ENCODE results near the gene HEATR9. TPM values are rescaled to one million over a fixed set of nuclear protein-coding genes. Genes with fewer than 3 reads are reported as not detected.

Gene HEATR9
- polyA plus RNA-seq, 4 donors = 0.01 TPM; not detected in 3

GRCh38 chr17:35842239-35842638, 26.5 kb downstream of the HEATR9 start:
- no peak for FAIRE-seq
- no peaks in the 10 kb centered on the region for H3K27me3 ChIP-seq (ENCODE audit: control insufficient read depth in 3 of 3, insufficient read depth in 3 of 3, low read length in 3 of 3)
- H3K27ac ChIP-seq (ENCODE audit: low read depth in 1 of 3, low read length in 2 of 3) = no peak overlapping the region
- WGBS, 3 donors = 98 to 99% (median 98%) methylated on average over 5 of the region's 5 CpGs
- H3K9me3 ChIP-seq (ENCODE audit: control insufficient read depth in 2 of 2, insufficient read depth in 1 of 2, low read depth in 1 of 2, low read length in 1 of 2) = no peaks in the 10 kb centered on the region
- no peak for DNase-seq
- no peak overlapping the region for H3K4me3 ChIP-seq (ENCODE audit: low read depth in 1 of 3, low read length in 3 of 3)
- peaks cover 0 to 4% (median 0%) of the 10 kb centered on the region in 3 donors for H3K4me1 ChIP-seq (ENCODE audit: control insufficient read depth in 3 of 3, insufficient read depth in 2 of 3, low read depth in 1 of 3, low read length in 2 of 3)
- H3K36me3 ChIP-seq (ENCODE audit: control insufficient read depth in 3 of 3, insufficient read depth in 2 of 3, low read depth in 1 of 3, low read length in 3 of 3) = peaks cover 12 to 62% (median 31%) of the 10 kb centered on the region in 3 donors

GRCh38 chr17:35841505-35841904, 27.2 kb downstream of the HEATR9 start:
- Histone ChIP-seq H3K9me3 (ENCODE audit: control insufficient read depth in 2 of 2, insufficient read depth in 1 of 2, low read depth in 1 of 2, low read length in 1 of 2) (no peaks in the 10 kb centered on the region), H3K27ac (ENCODE audit: low read depth in 1 of 3, low read length in 2 of 3) (no peak overlapping the region), H3K4me1 (ENCODE audit: control insufficient read depth in 3 of 3, insufficient read depth in 2 of 3, low read depth in 1 of 3, low read length in 2 of 3) (no peaks in the 10 kb centered on the region), H3K27me3 (ENCODE audit: control insufficient read depth in 3 of 3, insufficient read depth in 3 of 3, low read length in 3 of 3) (no peaks in the 10 kb centered on the region), H3K36me3 (ENCODE audit: control insufficient read depth in 3 of 3, insufficient read depth in 2 of 3, low read depth in 1 of 3, low read length in 3 of 3) (peaks cover 10 to 69% (median 31%) of the 10 kb centered on the region in 3 donors), H3K4me3 (ENCODE audit: low read depth in 1 of 3, low read length in 3 of 3) (no peak overlapping the region)
- 89 to 98% (median 90%) methylated on average over 4 of the region's 4 CpGs for WGBS, 3 donors
- DNase-seq = no peak
- FAIRE-seq = no peak

DNA sequence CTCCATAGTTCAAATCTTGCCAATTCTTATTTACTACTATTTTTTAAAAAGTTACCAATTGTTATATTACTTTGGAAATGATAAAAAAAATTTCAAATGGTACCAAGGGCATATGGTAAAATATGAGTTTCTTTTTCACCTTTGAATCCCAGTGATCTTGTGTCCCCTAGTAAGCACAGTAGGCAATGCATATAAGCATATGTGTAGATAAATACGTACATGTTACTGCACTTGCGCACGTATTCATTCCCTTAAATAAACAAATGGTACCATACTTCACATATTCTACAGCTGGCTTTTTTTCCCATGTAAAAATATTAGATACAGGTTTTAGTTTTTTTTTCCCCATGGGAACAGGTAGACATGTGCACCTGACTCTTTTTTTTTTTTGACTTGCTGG, 27.6 kb downstream of the HEATR9 start:
- no peak for FAIRE-seq
- Histone ChIP-seq H3K9me3 (ENCODE audit: control insufficient read depth in 2 of 2, insufficient read depth in 1 of 2, low read depth in 1 of 2, low read length in 1 of 2) (no peaks in the 10 kb centered on the region), H3K27me3 (ENCODE audit: control insufficient read depth in 3 of 3, insufficient read depth in 3 of 3, low read length in 3 of 3) (no peaks in the 10 kb centered on the region), H3K36me3 (ENCODE audit: control insufficient read depth in 3 of 3, insufficient read depth in 2 of 3, low read depth in 1 of 3, low read length in 3 of 3) (peaks cover 10 to 69% (median 31%) of the 10 kb centered on the region in 3 donors), H3K27ac (ENCODE audit: low read depth in 1 of 3, low read length in 2 of 3) (no peak overlapping the region), H3K4me1 (ENCODE audit: control insufficient read depth in 3 of 3, insufficient read depth in 2 of 3, low read depth in 1 of 3, low read length in 2 of 3) (no peaks in the 10 kb centered on the region), H3K4me3 (ENCODE audit: low read depth in 1 of 3, low read length in 3 of 3) (no peak overlapping the region)
- 79 to 98% (median 89%) methylated on average over 3 of the region's 3 CpGs for WGBS, 3 donors
- no peak for DNase-seq

DNA sequence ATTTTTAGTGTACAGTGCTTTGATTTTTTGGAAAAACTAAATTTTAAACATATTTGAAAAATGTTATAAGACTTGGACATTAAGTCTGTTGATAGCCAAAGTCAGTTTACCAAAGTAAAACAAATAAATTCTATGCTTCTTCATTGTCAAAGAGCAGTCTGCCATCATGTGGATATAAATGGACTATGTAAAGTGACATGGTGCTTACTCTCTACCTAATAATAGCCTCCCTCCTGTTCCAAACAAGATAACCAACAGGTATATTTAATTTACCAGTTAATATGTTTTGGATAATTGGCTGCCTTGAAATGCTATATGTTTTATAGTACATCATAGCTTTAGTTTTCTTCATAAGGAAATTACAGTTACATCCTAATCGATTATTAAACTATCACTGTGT, 43.5 kb downstream of the HEATR9 start:
- Histone ChIP-seq H3K36me3 (ENCODE audit: control insufficient read depth in 3 of 3, insufficient read depth in 2 of 3, low read depth in 1 of 3, low read length in 3 of 3) (peaks cover 8 to 18% (median 11%) of the 10 kb centered on the region in 3 donors), H3K9me3 (ENCODE audit: control insufficient read depth in 2 of 2, insufficient read depth in 1 of 2, low read depth in 1 of 2, low read length in 1 of 2) (no peaks in the 10 kb centered on the region), H3K27ac (ENCODE audit: low read depth in 1 of 3, low read length in 2 of 3) (no peak overlapping the region), H3K27me3 (ENCODE audit: control insufficient read depth in 3 of 3, insufficient read depth in 3 of 3, low read length in 3 of 3) (no peaks in the 10 kb centered on the region), H3K4me3 (ENCODE audit: low read depth in 1 of 3, low read length in 3 of 3) (no peak overlapping the region), H3K4me1 (ENCODE audit: control insufficient read depth in 3 of 3, insufficient read depth in 2 of 3, low read depth in 1 of 3, low read length in 2 of 3) (no peaks in the 10 kb centered on the region)
- FAIRE-seq (no peak), DNase-seq (no peak)
- WGBS, 3 donors = 91 to 100% (median 95%) methylated on average over 1 of the region's 1 CpG

DNA sequence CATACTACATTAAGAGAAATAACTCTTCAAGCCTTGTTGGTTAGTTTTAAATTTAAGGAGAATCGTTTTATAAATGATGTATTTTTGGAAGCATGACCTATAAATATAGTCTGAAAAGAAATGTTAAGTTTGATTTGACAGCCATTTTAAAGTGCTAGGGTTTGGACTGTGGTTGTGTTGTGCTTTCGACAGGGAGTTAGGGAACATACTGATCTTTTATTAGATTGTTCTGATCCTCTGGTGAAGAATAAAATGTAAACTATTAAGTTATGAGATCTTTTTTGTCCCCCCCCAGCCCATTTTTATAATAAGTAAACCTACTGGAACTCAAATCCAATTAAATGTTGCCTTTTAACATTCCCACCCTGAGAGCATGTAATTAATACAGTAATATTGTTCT, 47.4 kb downstream of the HEATR9 start:
- Histone ChIP-seq H3K9me3 (ENCODE audit: control insufficient read depth in 2 of 2, insufficient read depth in 1 of 2, low read depth in 1 of 2, low read length in 1 of 2) (no peaks in the 10 kb centered on the region), H3K27ac (ENCODE audit: low read depth in 1 of 3, low read length in 2 of 3) (no peak overlapping the region), H3K4me1 (ENCODE audit: control insufficient read depth in 3 of 3, insufficient read depth in 2 of 3, low read depth in 1 of 3, low read length in 2 of 3) (peaks cover 2 to 4% (median 4%) of the 10 kb centered on the region in 3 donors), H3K4me3 (ENCODE audit: low read depth in 1 of 3, low read length in 3 of 3) (no peak overlapping the region), H3K27me3 (ENCODE audit: control insufficient read depth in 3 of 3, insufficient read depth in 3 of 3, low read length in 3 of 3) (no peaks in the 10 kb centered on the region), H3K36me3 (ENCODE audit: control insufficient read depth in 3 of 3, insufficient read depth in 2 of 3, low read depth in 1 of 3, low read length in 3 of 3) (peaks cover 11 to 14% (median 14%) of the 10 kb centered on the region in 3 donors)
- DNase-seq (no peak), FAIRE-seq (no peak)
- 84 to 98% (median 93%) methylated on average over 2 of the region's 2 CpGs for WGBS, 3 donors

GRCh38 chr17:35819455-35819854, 49.2 kb downstream of the HEATR9 start:
- Histone ChIP-seq H3K27ac (ENCODE audit: low read depth in 1 of 3, low read length in 2 of 3) (no peak overlapping the region), H3K4me1 (ENCODE audit: control insufficient read depth in 3 of 3, insufficient read depth in 2 of 3, low read depth in 1 of 3, low read length in 2 of 3) (peaks cover 2 to 6% (median 4%) of the 10 kb centered on the region in 3 donors), H3K27me3 (ENCODE audit: control insufficient read depth in 3 of 3, insufficient read depth in 3 of 3, low read length in 3 of 3) (no peaks in the 10 kb centered on the region), H3K36me3 (ENCODE audit: control insufficient read depth in 3 of 3, insufficient read depth in 2 of 3, low read depth in 1 of 3, low read length in 3 of 3) (peaks cover 10 to 18% (median 14%) of the 10 kb centered on the region in 3 donors), H3K9me3 (ENCODE audit: control insufficient read depth in 2 of 2, insufficient read depth in 1 of 2, low read depth in 1 of 2, low read length in 1 of 2) (no peaks in the 10 kb centered on the region), H3K4me3 (ENCODE audit: low read depth in 1 of 3, low read length in 3 of 3) (no peak overlapping the region)
- WGBS, 3 donors = 68 to 83% (median 76%) methylated on average over 1 of the region's 1 CpG
- DNase-seq = no peak
- FAIRE-seq = no peak

DNA sequence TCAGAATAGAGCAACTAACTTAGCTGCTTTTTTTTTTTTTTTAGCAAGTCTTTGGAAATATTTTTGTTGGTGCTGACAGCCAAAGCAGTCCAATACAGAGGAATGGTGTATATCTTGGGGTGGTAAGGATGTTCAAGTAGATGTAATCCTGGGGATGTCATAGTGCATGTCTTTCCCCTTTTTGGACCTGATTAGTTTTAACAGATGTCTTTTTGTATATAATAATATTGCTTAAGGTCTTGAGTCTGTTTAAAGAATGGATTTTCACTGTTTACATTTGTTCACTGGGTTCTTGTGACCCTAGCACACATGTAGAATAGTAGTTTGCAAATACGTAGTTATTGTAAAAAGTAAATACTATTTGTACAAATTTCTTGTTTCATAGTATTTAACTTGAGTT, 51.5 kb downstream of the HEATR9 start:
- DNase-seq (no peak), FAIRE-seq (no peak)
- no peaks in the 10 kb centered on the region for H3K27me3 ChIP-seq (ENCODE audit: control insufficient read depth in 3 of 3, insufficient read depth in 3 of 3, low read length in 3 of 3)
- H3K9me3 ChIP-seq (ENCODE audit: control insufficient read depth in 2 of 2, insufficient read depth in 1 of 2, low read depth in 1 of 2, low read length in 1 of 2) = no peaks in the 10 kb centered on the region
- no peak overlapping the region for H3K4me3 ChIP-seq (ENCODE audit: low read depth in 1 of 3, low read length in 3 of 3)
- H3K27ac ChIP-seq (ENCODE audit: low read depth in 1 of 3, low read length in 2 of 3) = no peak overlapping the region
- peaks cover 5 to 23% (median 8%) of the 10 kb centered on the region in 3 donors for H3K36me3 ChIP-seq (ENCODE audit: control insufficient read depth in 3 of 3, insufficient read depth in 2 of 3, low read depth in 1 of 3, low read length in 3 of 3)
- H3K4me1 ChIP-seq (ENCODE audit: control insufficient read depth in 3 of 3, insufficient read depth in 2 of 3, low read depth in 1 of 3, low read length in 2 of 3) = peaks cover 2 to 6% (median 4%) of the 10 kb centered on the region in 3 donors
- WGBS, 3 donors = 74 to 90% (median 86%) methylated on average over 1 of the region's 1 CpG

GRCh38 chr17:35816723-35817122, 52.0 kb downstream of the HEATR9 start:
- Histone ChIP-seq H3K4me1 (ENCODE audit: control insufficient read depth in 3 of 3, insufficient read depth in 2 of 3, low read depth in 1 of 3, low read length in 2 of 3) (peaks cover 2 to 8% (median 4%) of the 10 kb centered on the region in 3 donors), H3K27ac (ENCODE audit: low read depth in 1 of 3, low read length in 2 of 3) (no peak overlapping the region), H3K4me3 (ENCODE audit: low read depth in 1 of 3, low read length in 3 of 3) (no peak overlapping the region), H3K9me3 (ENCODE audit: control insufficient read depth in 2 of 2, insufficient read depth in 1 of 2, low read depth in 1 of 2, low read length in 1 of 2) (no peaks in the 10 kb centered on the region), H3K27me3 (ENCODE audit: control insufficient read depth in 3 of 3, insufficient read depth in 3 of 3, low read length in 3 of 3) (no peaks in the 10 kb centered on the region), H3K36me3 (ENCODE audit: control insufficient read depth in 3 of 3, insufficient read depth in 2 of 3, low read depth in 1 of 3, low read length in 3 of 3) (peaks cover 5 to 22% (median 8%) of the 10 kb centered on the region in 3 donors)
- DNase-seq = no peak
- no peak for FAIRE-seq
- 79 to 89% (median 83%) methylated on average over 5 of the region's 5 CpGs for WGBS, 3 donors

DNA sequence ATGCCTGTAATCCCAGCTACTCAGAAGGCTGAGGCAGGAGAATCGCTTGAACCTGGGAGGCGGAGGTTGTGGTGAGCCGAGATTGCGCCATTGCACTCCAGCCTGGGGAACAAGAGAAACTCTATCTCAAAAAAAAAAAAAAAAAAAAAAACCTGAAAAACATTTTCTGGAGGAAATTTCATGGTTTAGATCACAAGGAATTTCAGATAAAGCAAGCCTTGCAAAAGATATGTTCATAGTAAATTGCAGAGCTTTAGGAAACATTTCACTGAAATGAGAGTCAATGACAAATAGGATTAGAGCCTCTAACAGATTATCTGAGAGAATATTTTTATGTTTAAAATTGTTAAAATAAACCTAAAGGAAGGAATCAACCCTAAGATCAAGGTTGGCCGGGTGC, 56.2 kb downstream of the HEATR9 start:
- FAIRE-seq (no peak), DNase-seq (no peak)
- Histone ChIP-seq H3K4me3 (ENCODE audit: low read depth in 1 of 3, low read length in 3 of 3) (no peak overlapping the region), H3K27ac (ENCODE audit: low read depth in 1 of 3, low read length in 2 of 3) (no peak overlapping the region), H3K27me3 (ENCODE audit: control insufficient read depth in 3 of 3, insufficient read depth in 3 of 3, low read length in 3 of 3) (no peaks in the 10 kb centered on the region), H3K9me3 (ENCODE audit: control insufficient read depth in 2 of 2, insufficient read depth in 1 of 2, low read depth in 1 of 2, low read length in 1 of 2) (no peaks in the 10 kb centered on the region), H3K4me1 (ENCODE audit: control insufficient read depth in 3 of 3, insufficient read depth in 2 of 3, low read depth in 1 of 3, low read length in 2 of 3) (peaks cover 2 to 9% (median 8%) of the 10 kb centered on the region in 3 donors), H3K36me3 (ENCODE audit: control insufficient read depth in 3 of 3, insufficient read depth in 2 of 3, low read depth in 1 of 3, low read length in 3 of 3) (peaks cover 2 to 16% (median 4%) of the 10 kb centered on the region in 3 donors)
- WGBS, 3 donors = 87 to 92% (median 89%) methylated on average over 5 of the region's 5 CpGs

Measured in small intestine (tissue), 7 donors.